Fibroblast of lung (primary cell): Measurements from ENCODE around the gene PORCN.

Experiments
- EZH2 ChIP-seq: IDR thresholded peaks from 2 replicates; pipeline ENCODE4 v1.5.1; 2012; ENCODE audit warnings: low read length, control low read depth, mild to moderate bottlenecking; ENCODE audit errors: missing control alignments
- TF ChIP-seq, protein P1 (sequence below), 2 donors: IDR thresholded peaks in 1 of 2; conservative IDR thresholded peaks in 1 of 2; 1 replicate in 1 of 2; 2 replicates in 1 of 2; pipeline ENCODE4 v1.5.1; 2011 to 2012; ENCODE audit warnings: low read length in 2 of 2, control low read depth in 1 of 2, inconsistent platforms in 1 of 2, low read depth in 1 of 2, mild to moderate bottlenecking in 1 of 2

DNA sequence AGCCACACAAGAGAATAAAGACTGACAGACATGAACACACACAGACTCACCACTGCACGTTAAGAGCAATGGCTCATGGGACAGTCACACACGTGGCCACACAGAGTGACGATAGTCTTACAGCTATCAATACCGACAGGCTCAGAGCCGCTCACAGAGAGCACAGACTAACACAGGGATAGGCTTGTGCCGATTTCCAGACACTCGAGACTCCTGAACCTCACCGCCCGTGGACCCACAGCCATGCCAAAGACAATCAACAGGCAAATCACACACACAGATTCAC is 38.0 kb upstream of the PORCN start:
- no peak for TF ChIP-seq EZH2
- TF ChIP-seq, protein P1, sequence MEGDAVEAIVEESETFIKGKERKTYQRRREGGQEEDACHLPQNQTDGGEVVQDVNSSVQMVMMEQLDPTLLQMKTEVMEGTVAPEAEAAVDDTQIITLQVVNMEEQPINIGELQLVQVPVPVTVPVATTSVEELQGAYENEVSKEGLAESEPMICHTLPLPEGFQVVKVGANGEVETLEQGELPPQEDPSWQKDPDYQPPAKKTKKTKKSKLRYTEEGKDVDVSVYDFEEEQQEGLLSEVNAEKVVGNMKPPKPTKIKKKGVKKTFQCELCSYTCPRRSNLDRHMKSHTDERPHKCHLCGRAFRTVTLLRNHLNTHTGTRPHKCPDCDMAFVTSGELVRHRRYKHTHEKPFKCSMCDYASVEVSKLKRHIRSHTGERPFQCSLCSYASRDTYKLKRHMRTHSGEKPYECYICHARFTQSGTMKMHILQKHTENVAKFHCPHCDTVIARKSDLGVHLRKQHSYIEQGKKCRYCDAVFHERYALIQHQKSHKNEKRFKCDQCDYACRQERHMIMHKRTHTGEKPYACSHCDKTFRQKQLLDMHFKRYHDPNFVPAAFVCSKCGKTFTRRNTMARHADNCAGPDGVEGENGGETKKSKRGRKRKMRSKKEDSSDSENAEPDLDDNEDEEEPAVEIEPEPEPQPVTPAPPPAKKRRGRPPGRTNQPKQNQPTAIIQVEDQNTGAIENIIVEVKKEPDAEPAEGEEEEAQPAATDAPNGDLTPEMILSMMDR (conservative IDR thresholded peaks at IDR 0.05 in 1 of 2, IDR thresholded peaks at IDR 0.05 in 1 of 2; ENCODE audit: low read depth in 1 of 2, low read length in 2 of 2), result no peak
